ENCODE results near the gene TATDN2. TPM values are rescaled to one million over a fixed set of nuclear protein-coding genes. Genes with fewer than 3 reads are reported as not detected.

TATDN2 gene
- total and polyA plus RNA-seq, 2 donors (not counting 3 experiments of a cell fraction or from before 2014, with no cell fraction given): 10.7 to 26.8 TPM

DNA sequence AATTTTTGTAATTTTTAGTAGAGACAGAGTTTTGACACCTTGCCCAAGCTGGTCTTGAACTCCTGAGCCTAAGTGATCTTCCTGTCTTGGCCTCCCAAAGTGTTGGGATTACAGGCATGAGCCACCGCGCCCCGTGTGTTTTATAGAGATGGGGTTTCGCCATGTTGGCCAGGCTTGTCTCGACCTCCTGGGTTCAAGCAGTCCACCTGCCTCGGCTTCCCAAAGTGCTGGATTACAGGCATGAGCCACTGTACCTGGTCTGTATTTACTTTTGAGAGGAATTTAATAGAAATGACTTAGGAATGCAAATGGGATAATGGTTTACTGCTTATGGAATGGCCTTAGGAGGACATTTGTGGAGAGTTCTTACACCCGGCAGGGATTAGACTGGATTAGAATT, 10.8 kb downstream of the TATDN2 start:
- H2AFZ ChIP-seq (ENCODE audit: low read depth, low read length): no peak overlapping the region
- ChIA-PET POLR2A (interaction anchor here (0.6 kb wide), 1 partner anchor 83 kb away, joined by 8 read pairs; no protein-coding TSS in a partner anchor), CTCF (interaction anchor here (0.6 to 1.4 kb wide), 3 partner anchors 9 to 13 kb away, joined by 3 read pairs; no protein-coding TSS in a partner anchor)
- no peak overlapping the region for H3K4me3 ChIP-seq (replicated peaks in 1 of 3; ENCODE audit: insufficient read depth in 1 of 3, low read depth in 1 of 3, low read length in 3 of 3)
- H3K9ac ChIP-seq (replicated peaks; ENCODE audit: extremely low read depth, insufficient read depth, low read length): no peak overlapping the region
- H3K4me2 ChIP-seq (ENCODE audit: insufficient read depth, low read length): no peak overlapping the region
- H3K27me3 ChIP-seq (ENCODE audit: control insufficient read depth in 2 of 2, insufficient read depth in 2 of 2, low read length in 2 of 2): no peaks in the 10 kb centered on the region
- H3K9me3 ChIP-seq (replicated peaks; ENCODE audit: control insufficient read depth, insufficient read depth, low read length): no peaks in the 10 kb centered on the region
- H3K79me2 ChIP-seq (ENCODE audit: control insufficient read depth, insufficient read depth, low read length): peaks cover 42% of the 10 kb centered on the region
- no peaks in the 10 kb centered on the region for H3K4me1 ChIP-seq (ENCODE audit: control insufficient read depth, extremely low read depth, insufficient read depth, low read length)
- BruUV-seq (replicated peaks): no TSS peak
- DNase-seq (ENCODE audit: low read depth, low spot score) (no peak), FAIRE-seq (no peak)
- intact Hi-C loops (cut with micrococcal nuclease) (no loop called here), dilution Hi-C loops (cut with MboI; ENCODE audit: extremely low pct_ligation_motif_present, low sequenced_read_pairs) (no loop called here)
- no peaks in the 10 kb centered on the region for H3K9me1 ChIP-seq (replicated peaks; ENCODE audit: control insufficient read depth, extremely low read depth, insufficient read depth, low read length)
- no peak overlapping the region for H3K27ac ChIP-seq (ENCODE audit: insufficient read depth, low read depth, low read length)
- H3K36me3 ChIP-seq (ENCODE audit: control insufficient read depth in 2 of 2, extremely low read depth in 1 of 2, insufficient read depth in 2 of 2, low read length in 2 of 2): peaks cover 5 to 7% of the 10 kb centered on the region in 2 experiments
- TF ChIP-seq EZH2 (IDR thresholded peaks at IDR 0.05; ENCODE audit: borderline replicate concordance, low read depth, low read length, severe bottlenecking): no peak
- TF ChIP-seq POLR2A (IDR thresholded peaks at IDR 0.05; ENCODE audit: low read depth, low read length): no peak
- TF ChIP-seq, protein P1, sequence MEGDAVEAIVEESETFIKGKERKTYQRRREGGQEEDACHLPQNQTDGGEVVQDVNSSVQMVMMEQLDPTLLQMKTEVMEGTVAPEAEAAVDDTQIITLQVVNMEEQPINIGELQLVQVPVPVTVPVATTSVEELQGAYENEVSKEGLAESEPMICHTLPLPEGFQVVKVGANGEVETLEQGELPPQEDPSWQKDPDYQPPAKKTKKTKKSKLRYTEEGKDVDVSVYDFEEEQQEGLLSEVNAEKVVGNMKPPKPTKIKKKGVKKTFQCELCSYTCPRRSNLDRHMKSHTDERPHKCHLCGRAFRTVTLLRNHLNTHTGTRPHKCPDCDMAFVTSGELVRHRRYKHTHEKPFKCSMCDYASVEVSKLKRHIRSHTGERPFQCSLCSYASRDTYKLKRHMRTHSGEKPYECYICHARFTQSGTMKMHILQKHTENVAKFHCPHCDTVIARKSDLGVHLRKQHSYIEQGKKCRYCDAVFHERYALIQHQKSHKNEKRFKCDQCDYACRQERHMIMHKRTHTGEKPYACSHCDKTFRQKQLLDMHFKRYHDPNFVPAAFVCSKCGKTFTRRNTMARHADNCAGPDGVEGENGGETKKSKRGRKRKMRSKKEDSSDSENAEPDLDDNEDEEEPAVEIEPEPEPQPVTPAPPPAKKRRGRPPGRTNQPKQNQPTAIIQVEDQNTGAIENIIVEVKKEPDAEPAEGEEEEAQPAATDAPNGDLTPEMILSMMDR (IDR thresholded peaks at IDR 0.05; ENCODE audit: extremely low read depth in 1 of 2, insufficient read depth in 1 of 2, low read depth in 1 of 2, low read length in 2 of 2): no peak
- TF ChIP-seq GATA2 (IDR thresholded peaks at IDR 0.05; ENCODE audit: insufficient read depth, insufficient read length, low read depth, low read length): no peak
- no peak for TF ChIP-seq FOS (IDR thresholded peaks at IDR 0.05; ENCODE audit: borderline replicate concordance, insufficient read depth, low read length)
- no peak for TF ChIP-seq JUN (IDR thresholded peaks at IDR 0.05; ENCODE audit: borderline replicate concordance, insufficient read depth, insufficient read length, low read depth)
- TF ChIP-seq POLR2AphosphoS5 (IDR thresholded peaks at IDR 0.05; ENCODE audit: insufficient read depth, low read depth, low read length): no peak
- TF ChIP-seq MAX (IDR thresholded peaks at IDR 0.05; ENCODE audit: insufficient read depth, insufficient read length): no peak
- TF ChIP-seq MYC (IDR thresholded peaks at IDR 0.05; ENCODE audit: low read depth, low read length): no peak
- H4K20me1 ChIP-seq (replicated peaks; ENCODE audit: control insufficient read depth, extremely low read depth, insufficient read depth, low read length): no peaks in the 10 kb centered on the region
